ENCODE data around the gene MAP7D1. TPM values are rescaled to one million over a fixed set of nuclear protein-coding genes. Genes with fewer than 3 reads are reported as not detected.

MAP7D1 gene
- total RNA-seq, 1 experiment from 2014 or later, result 49.9 TPM

GRCh38 chr1:36163426-36163825, 7.5 kb downstream of the MAP7D1 start:
- Histone ChIP-seq H3K23ac (ENCODE audit: insufficient read length, low read depth, low read length) (no peak overlapping the region), H4K5ac (ENCODE audit: insufficient read length, low read depth, low read length) (no peak overlapping the region), H3K4me2 (ENCODE audit: insufficient read depth, insufficient read length, low read length) (no peak overlapping the region), H3K9me3 (ENCODE audit: control insufficient read depth, low read depth, low read length) (no peaks in the 10 kb centered on the region), H3K79me2 (ENCODE audit: insufficient read depth, low read length) (peaks cover 7% of the 10 kb centered on the region; the same call in 1 of the 2 replicates), H3K27ac (ENCODE audit: insufficient read length, low read depth, low read length) (no peak overlapping the region), H3K27me3 (ENCODE audit: insufficient read depth, low read length) (no peaks in the 10 kb centered on the region), H2BK20ac (ENCODE audit: low read depth, low read length, poor library complexity, severe bottlenecking) (no peak overlapping the region), H3K23me2 (ENCODE audit: insufficient read length, low read depth, low read length, poor library complexity, severe bottlenecking) (no peaks in the 10 kb centered on the region), H3K18ac (ENCODE audit: insufficient read length, low read depth, low read length) (no peak overlapping the region), H2AK5ac (ENCODE audit: insufficient read length, low read length) (no peak overlapping the region), H3K4me1 (ENCODE audit: insufficient read depth, low read length) (no peaks in the 10 kb centered on the region), H3K79me1 (ENCODE audit: insufficient read depth, low read depth, low read length, poor library complexity, severe bottlenecking) (peaks cover 3% of the 10 kb centered on the region), H4K8ac (replicated peaks; ENCODE audit: insufficient read length, low read depth, low read length) (no peak overlapping the region), H3K56ac (ENCODE audit: insufficient read length, low read depth, low read length) (no peak overlapping the region), H3K14ac (ENCODE audit: insufficient read depth, low read length) (no peak overlapping the region), H2BK5ac (ENCODE audit: insufficient read length, low read length) (no peak overlapping the region), H3K4ac (ENCODE audit: low read depth, low read length) (no peak overlapping the region), H3T11ph (ENCODE audit: low read length) (no peak overlapping the region), H4K91ac (ENCODE audit: insufficient read length, low read depth, low read length) (no peak overlapping the region), H2BK120ac (ENCODE audit: low read depth, low read length, poor library complexity, severe bottlenecking) (no peak overlapping the region), H3K9ac (ENCODE audit: extremely low read depth, insufficient read length, low read length) (no peak overlapping the region), H2BK12ac (ENCODE audit: insufficient read length, low read depth, low read length) (no peak overlapping the region), H2AFZ (ENCODE audit: low read length) (no peak overlapping the region), H2BK15ac (ENCODE audit: low read depth, low read length) (no peak overlapping the region), H4K20me1 (ENCODE audit: control insufficient read depth, insufficient read depth, insufficient read length) (no peaks in the 10 kb centered on the region)
- DNase-seq, result no peak
- Mint-ChIP-seq H3K27ac (no peak overlapping the region), H3K36me3 (ENCODE audit: insufficient read depth in 1 of 3, low read depth in 3 of 3) (peaks cover 0 to 2% (median 0%) of the 10 kb centered on the region in 3 experiments; a peak in 3 of 7 replicates), H3K9me3 (no peaks in the 10 kb centered on the region), H3K4me1 (peaks cover 18 to 24% of the 10 kb centered on the region in 2 experiments), H3K27me3 (ENCODE audit: low read depth) (no peaks in the 10 kb centered on the region), H3K4me3 (no peak overlapping the region)
- TF ChIP-seq, protein P1, sequence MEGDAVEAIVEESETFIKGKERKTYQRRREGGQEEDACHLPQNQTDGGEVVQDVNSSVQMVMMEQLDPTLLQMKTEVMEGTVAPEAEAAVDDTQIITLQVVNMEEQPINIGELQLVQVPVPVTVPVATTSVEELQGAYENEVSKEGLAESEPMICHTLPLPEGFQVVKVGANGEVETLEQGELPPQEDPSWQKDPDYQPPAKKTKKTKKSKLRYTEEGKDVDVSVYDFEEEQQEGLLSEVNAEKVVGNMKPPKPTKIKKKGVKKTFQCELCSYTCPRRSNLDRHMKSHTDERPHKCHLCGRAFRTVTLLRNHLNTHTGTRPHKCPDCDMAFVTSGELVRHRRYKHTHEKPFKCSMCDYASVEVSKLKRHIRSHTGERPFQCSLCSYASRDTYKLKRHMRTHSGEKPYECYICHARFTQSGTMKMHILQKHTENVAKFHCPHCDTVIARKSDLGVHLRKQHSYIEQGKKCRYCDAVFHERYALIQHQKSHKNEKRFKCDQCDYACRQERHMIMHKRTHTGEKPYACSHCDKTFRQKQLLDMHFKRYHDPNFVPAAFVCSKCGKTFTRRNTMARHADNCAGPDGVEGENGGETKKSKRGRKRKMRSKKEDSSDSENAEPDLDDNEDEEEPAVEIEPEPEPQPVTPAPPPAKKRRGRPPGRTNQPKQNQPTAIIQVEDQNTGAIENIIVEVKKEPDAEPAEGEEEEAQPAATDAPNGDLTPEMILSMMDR (conservative IDR thresholded peaks at IDR 0.05), result no peak
